GM20000 (cell line): ENCODE measurements around the gene PEX14.

Experiments
- DNase-seq: peaks from one replicate; pipeline ENCODE4 v3.0.0; 2012; ENCODE audit warnings: low spot score
- CTCF ChIP-seq: IDR thresholded peaks from 2 replicates; pipeline ENCODE4 v1.5.1; 2012; ENCODE audit warnings: mild to moderate bottlenecking, control low read depth; ENCODE audit errors: extremely low read depth, missing control alignments

Gene PEX14

GRCh38 chr1:10530756-10531495 is 56.2 kb downstream of the PEX14 start:
- no peak for DNase-seq
- no peak for TF ChIP-seq CTCF

GRCh38 chr1:10532362-10532761 is 57.6 kb downstream of the PEX14 start:
- DNase-seq = no peak
- no peak for TF ChIP-seq CTCF

- TF ChIP-seq CTCF = no peak
- no peak for DNase-seq
These were observed 59.8 kb downstream of the PEX14 start for GRCh38 chr1:10534519-10534918.

- DNase-seq = no peak
- TF ChIP-seq CTCF = no peak
These were observed 61.5 kb downstream of the PEX14 start for GRCh38 chr1:10536133-10536770.

- TF ChIP-seq CTCF = no peak
These were observed 62.5 kb downstream of the PEX14 start for GRCh38 chr1:10537082-10537766.

GRCh38 chr1:10538646-10539355 is 64.1 kb downstream of the PEX14 start:
- no peak for TF ChIP-seq CTCF
- no peak for DNase-seq

More at GRCh38 chr1:10537082-10537766, 62.5 kb downstream of the PEX14 start:
- DNase-seq = no peak
